ENCODE measurements around the gene VAX1.

- TF ChIP-seq, protein P1, sequence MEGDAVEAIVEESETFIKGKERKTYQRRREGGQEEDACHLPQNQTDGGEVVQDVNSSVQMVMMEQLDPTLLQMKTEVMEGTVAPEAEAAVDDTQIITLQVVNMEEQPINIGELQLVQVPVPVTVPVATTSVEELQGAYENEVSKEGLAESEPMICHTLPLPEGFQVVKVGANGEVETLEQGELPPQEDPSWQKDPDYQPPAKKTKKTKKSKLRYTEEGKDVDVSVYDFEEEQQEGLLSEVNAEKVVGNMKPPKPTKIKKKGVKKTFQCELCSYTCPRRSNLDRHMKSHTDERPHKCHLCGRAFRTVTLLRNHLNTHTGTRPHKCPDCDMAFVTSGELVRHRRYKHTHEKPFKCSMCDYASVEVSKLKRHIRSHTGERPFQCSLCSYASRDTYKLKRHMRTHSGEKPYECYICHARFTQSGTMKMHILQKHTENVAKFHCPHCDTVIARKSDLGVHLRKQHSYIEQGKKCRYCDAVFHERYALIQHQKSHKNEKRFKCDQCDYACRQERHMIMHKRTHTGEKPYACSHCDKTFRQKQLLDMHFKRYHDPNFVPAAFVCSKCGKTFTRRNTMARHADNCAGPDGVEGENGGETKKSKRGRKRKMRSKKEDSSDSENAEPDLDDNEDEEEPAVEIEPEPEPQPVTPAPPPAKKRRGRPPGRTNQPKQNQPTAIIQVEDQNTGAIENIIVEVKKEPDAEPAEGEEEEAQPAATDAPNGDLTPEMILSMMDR (conservative IDR thresholded peaks at IDR 0.05; ENCODE audit: low read depth, low read length), result no peak
- TF ChIP-seq POLR2A (IDR thresholded peaks at IDR 0.05; ENCODE audit: low read depth, low read length), result no peak
- TF ChIP-seq CHD1 (IDR thresholded peaks at IDR 0.05; ENCODE audit: low read depth, low read length), result no peak
- TF ChIP-seq, protein P2, sequence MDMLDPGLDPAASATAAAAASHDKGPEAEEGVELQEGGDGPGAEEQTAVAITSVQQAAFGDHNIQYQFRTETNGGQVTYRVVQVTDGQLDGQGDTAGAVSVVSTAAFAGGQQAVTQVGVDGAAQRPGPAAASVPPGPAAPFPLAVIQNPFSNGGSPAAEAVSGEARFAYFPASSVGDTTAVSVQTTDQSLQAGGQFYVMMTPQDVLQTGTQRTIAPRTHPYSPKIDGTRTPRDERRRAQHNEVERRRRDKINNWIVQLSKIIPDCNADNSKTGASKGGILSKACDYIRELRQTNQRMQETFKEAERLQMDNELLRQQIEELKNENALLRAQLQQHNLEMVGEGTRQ (IDR thresholded peaks at IDR 0.05; ENCODE audit: low read depth, low read length), result no peak
- no peak for TF ChIP-seq RFX5 (IDR thresholded peaks at IDR 0.05; ENCODE audit: low read depth, low read length)
- TF ChIP-seq FOS (IDR thresholded peaks at IDR 0.05; ENCODE audit: low read depth, low read length), result no peak
- no peak for TF ChIP-seq RCOR1 (IDR thresholded peaks at IDR 0.05; ENCODE audit: insufficient replicate concordance, low read length)
- TF ChIP-seq RAD21 (IDR thresholded peaks at IDR 0.05; ENCODE audit: low read length), result no peak
Measured at GRCh38 chr10:117126034-117126433, 12.0 kb downstream of the VAX1 start.
